GOT3 (cell line): ENCODE data around the gene TBC1D4.

ENCODE experiments used
- DNase-seq: peaks from one replicate; lab custom pipeline; 2025; ENCODE audit warnings: mixed read lengths; lab: John Stamatoyannopoulos, UW

TBC1D4 gene

DNA sequence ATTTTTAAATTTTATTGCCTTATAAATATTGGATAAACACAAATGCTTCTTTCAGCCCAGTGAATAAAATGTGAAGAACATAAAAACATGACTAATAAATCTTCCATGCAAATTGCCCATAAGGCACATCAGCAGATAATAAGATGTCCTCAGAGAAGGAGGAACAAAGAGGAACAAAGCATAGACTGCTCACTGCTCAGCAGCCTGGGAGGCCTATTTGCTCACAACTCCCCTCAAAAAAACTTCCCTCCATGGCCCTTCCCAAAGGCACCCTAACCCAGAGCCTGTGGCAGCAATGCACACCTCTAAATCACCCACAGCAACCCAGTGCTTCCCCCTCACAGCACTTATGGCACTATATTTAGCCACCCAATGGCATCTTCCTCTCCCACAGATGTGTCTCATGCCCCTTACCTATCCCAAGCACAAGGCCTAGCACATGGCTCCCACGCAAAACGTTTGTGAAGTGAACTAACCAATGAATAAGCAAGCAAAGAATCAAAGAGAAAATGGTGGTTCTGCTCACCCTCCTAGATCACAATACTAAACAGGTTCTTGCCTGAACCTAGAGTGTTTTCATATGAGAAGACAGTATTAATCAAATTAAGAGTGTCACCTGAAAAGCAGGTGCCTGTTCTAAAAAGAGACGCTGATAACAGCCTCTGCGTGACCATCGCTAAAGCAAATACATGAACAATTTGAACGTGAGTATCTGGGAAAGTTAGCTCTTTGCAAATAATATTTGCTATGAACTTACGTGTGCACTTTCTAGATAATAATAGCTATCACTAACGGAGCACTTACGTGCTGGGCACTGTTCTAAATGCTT, 96.9 kb downstream of the TBC1D4 start:
- DNase-seq = no peak

- DNase-seq = no peak
These were observed 98.8 kb downstream of the TBC1D4 start for GRCh38 chr13:75383064-75383715.

DNA sequence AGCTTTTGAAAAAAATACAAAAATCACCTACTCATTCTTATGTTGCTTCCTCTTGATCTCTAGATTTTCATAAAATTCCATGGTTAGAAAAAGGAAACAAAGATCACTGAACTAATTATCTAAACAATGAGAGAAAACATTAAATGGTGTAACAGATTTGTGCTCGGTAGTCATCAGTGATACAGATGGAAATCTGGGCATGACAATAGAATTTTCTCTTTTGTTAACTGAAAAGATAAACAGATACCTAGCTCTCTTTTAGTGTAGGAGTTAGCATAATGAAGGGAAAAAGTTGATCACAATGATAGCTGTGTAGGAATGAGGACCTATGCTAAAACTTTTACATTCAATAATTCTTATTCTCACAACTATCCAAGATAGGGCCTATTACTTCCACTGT, 103.7 kb downstream of the TBC1D4 start:
- no peak for DNase-seq

GRCh38 chr13:75376792-75377402, 105.1 kb downstream of the TBC1D4 start:
- DNase-seq = no peak

DNA sequence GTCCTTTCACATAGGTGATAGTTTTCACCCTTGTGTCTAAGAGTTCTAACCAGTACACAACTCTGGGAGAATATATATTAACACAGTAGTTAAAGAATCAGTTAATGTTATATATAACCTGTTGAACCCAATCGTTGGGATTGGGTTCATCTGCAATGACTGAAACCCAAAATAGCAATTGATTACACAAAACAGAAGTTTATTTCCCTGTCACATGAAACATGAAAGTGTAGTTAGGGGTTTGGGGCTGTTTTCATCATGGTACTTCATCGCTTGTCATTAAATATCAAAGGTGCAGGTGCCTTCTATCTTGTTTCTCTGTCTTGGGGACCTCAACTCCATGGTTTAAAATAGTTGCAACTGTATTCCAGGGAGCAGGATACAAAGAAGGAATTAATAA, 106.6 kb downstream of the TBC1D4 start:
- no peak for DNase-seq

DNA sequence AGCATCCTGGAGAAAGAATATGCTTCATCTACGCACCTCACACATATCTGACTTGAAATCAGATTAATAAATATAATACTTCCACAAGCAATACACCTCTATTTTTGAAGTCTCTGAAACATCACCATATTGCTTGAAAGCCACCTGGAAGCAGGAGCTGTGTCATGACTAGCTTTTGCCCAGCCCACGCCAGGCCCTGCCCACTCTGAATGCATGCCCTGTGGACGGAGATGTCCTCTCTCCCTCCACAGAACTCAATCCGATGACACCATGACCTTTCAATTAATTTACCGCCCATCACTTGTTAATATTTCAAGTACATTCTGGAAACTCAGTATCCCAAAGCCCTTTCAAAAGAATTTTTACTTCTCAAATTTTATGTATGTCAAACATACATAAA, 108.0 kb downstream of the TBC1D4 start:
- no peak for DNase-seq

DNA sequence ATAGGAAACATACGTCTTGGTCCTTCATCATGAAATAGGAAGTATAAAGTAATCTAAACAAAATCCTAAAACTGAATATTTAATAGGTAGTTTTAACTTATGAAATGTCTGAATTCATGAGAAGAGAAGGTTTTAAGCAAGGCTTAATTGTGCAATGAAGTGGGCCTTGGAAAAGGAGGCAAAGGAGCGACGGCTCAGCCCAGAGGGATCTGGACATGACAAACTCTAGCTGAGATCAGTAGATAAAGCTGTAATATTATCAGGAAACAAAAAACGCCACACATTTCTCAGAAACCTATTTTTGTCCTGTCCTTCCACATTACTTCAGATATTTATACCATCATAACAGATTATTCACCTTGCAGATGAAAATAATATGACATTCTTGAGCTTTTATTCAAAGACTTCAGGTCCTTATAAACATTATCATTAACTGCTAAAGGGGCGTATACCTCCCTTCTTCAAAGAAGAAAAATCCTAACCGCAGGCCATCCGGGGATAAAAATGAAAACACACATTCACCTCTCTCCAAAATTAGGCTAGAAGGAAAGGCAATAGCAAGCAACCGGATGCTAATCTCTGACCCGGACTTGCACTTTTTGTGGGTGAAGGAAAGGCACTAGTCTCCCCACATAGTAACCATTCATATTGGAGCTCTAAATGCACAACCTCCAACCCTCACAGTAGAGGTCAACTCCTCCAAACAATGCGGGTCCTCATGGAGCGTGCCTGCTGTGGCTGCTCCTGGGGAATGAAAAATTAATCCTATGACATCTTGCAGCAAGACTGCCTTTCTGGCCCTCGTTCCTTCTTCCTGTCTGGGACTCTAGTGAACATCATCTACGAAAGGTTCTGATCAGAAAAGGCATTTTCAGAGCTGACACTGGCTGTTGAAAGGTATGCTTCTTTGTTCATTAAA, 108.8 kb downstream of the TBC1D4 start:
- DNase-seq = no peak

- DNase-seq = no peak
These were observed 109.5 kb downstream of the TBC1D4 start for GRCh38 chr13:75372517-75372916.

- DNase-seq = no peak
These were observed 110.8 kb downstream of the TBC1D4 start for GRCh38 chr13:75371203-75371602.

GRCh38 chr13:75370774-75371173, 111.2 kb downstream of the TBC1D4 start:
- DNase-seq = no peak

DNA sequence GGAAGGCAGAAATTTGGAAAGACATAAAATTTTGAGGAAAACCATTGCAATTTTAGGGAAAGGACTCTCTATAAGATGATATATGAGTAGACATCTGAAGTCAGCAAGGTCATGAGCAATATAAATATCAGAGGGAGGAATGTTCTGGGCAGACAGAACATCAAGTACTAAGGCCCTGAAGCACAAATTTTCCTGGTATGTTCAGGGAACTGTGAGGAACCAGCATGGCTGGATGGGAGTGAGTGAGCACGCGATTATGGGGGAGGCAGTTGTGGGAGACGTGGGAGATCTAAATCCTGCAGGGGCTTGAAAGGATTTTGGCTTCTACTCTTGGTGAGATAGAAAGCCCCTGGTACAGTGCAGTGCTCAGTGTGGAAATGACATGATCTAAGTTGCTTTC, 112.0 kb downstream of the TBC1D4 start:
- no peak for DNase-seq

- no peak for DNase-seq
These were observed 113.8 kb downstream of the TBC1D4 start for GRCh38 chr13:75368167-75368566.

DNA sequence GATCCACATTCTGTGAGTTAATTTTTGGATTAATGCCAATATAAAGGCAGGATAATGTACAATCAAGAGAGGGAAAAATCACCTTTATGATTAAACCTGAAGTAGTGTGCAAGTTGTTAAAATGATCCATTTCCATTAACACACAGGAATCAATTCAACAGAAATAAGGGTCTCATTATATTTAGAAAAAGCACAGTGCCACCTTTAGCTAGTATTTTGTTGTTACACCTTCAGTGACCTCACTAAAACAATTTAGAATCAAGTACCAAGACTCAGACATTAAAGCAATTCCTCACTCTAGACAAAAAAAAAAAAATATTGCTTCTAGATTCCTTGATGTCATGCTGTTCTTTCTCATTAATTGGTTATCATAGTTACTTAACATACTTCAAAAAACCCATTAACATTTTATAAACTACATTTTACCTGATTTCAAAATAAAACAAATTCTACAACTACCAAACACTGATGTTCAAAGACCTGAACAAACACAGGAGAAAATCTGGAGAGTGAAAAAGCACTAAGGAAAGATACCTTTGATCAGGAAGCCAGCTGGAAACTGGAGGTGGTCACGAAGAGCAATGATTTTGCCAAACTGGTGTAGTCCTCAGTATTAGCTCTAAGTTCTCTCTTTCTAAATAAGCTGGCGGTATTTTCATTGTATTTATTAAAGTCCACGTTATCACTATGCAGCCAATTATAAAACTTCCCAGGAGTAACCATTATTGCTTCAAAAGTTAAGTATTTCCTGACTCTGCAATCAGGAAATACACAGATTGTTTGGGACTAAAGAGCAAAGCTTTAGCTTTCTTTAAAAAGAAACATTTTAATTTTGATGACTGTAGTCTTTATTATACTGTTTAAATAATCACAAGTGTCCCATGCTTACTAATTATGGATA, 115.3 kb downstream of the TBC1D4 start:
- no peak for DNase-seq

GRCh38 chr13:75365724-75366173, 116.2 kb downstream of the TBC1D4 start:
- no peak for DNase-seq

- DNase-seq = no peak
These were observed 117.7 kb downstream of the TBC1D4 start for GRCh38 chr13:75364131-75364713.

DNA sequence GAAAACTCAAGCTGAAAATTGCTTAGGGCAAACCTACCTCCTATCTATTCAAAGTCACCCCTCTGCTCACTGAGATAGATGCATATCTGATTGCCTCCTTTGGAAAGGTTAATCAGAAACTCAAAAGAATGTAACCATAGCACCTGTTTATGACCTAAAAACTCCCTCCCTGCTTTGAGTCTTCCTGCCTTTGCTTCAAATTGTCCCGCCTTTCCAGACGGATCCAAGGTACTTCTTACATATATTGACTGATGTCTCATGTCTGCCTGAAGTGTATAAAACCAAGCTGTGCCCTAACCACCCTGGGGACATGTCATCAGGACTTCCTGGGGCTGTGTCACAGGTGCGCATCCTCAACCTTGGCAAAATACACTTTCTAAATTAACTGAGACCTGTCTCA, 118.6 kb downstream of the TBC1D4 start:
- no peak for DNase-seq

GRCh38 chr13:75362026-75362425, 119.9 kb downstream of the TBC1D4 start:
- DNase-seq = no peak

- DNase-seq = no peak
These were observed 121.8 kb downstream of the TBC1D4 start for GRCh38 chr13:75360170-75360569.

DNA sequence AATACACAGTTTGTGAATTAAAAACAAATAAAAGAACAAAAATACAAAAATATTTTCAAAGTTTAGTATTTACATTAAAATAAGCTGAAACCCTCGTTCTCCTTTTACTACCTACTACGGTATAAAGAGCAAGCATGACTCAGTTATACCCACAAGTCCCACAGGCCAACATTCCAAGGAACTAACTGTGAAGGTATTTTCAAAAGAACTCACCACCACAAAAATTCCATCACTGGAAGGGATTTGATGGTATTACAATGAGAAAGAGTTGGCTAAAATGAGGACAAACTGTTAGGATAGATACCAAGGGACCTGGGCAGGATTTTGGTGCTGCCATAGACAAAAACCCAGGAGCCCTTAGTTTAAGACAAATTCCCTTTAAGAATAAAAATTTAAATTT, 122.7 kb downstream of the TBC1D4 start:
- DNase-seq = no peak

DNA sequence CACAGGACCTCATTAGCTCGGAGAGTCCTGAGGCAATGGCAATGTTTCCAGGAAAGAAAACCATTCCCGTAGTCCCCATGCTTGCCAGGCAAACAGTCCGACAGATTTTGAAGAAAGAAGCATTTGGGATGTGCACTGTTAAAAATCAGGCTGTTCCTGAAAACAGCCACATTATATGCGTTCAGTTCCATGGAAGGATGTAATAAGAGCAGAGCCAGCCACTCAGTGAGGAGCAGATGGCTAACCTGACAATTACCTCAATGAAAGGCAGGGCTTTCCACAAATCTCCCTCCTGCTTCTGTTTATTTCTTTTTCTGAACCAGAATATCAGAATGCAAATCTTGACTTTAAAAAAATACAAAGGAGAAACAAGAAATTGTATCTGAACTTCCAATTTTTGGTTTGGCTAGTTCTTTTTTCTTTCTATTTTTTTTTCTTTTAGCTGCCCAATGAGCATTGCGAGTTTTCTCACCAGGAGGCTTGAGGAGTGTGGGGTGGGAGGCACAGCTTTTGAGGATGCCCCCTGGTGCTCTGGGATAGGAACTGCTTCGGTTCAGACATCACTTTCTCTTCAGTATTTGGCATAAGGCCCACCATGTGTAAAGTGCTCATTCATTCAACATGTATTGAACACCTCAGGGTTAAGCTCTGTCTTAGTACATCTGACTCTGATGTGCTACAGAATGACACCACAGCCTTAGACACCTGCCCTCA, 124.2 kb downstream of the TBC1D4 start:
- no peak for DNase-seq
